Measurements from ENCODE around the gene ATP6V1B1. TPM values are rescaled to one million over a fixed set of nuclear protein-coding genes. Genes with fewer than 3 reads are reported as not detected.

Gene ATP6V1B1
- total and polyA plus RNA-seq, 2 of the 13 experiments (the other 11 are each of a cell fraction or from before 2014, with no cell fraction given) = 0.58 to 1.6 TPM

GRCh38 chr2:70994009-70994698 lies 58.5 kb downstream of the ATP6V1B1 start (continued):
- TF ChIP-seq HNRNPLL (IDR thresholded peaks at IDR 0.05; ENCODE audit: low read depth, low read length, poor library complexity, severe bottlenecking) (peak; percentile 9), ZFP36 (IDR thresholded peaks at IDR 0.05; ENCODE audit: borderline replicate concordance, low read depth, low read length, partially characterized antibody) (no peak), KAT7 (CRISPR knock-in tag; IDR thresholded peaks at IDR 0.05; ENCODE audit: borderline replicate concordance) (no peak), KDM5A (IDR thresholded peaks at IDR 0.05; ENCODE audit: borderline replicate concordance, low read length) (peak; percentile 37), TOE1 (CRISPR knock-in tag; IDR thresholded peaks at IDR 0.05) (no peak), PBX2 (CRISPR knock-in tag; IDR thresholded peaks at IDR 0.05) (no peak), ZBTB1 (CRISPR knock-in tag; IDR thresholded peaks at IDR 0.05; ENCODE audit: borderline replicate concordance) (no peak), ZNF343 (CRISPR knock-in tag; IDR thresholded peaks at IDR 0.05) (peak; percentile 71; the same call in 1 of the 2 replicates), TFE3 (CRISPR knock-in tag; IDR thresholded peaks at IDR 0.05) (no peak), ZNF737 (CRISPR knock-in tag; IDR thresholded peaks at IDR 0.05; ENCODE audit: borderline replicate concordance) (no peak), NFKBIZ (CRISPR knock-in tag; IDR thresholded peaks at IDR 0.05) (0 out of 2 replicates have a peak, but pooled peaks have one; percentile 7), ZNF512 (CRISPR knock-in tag; IDR thresholded peaks at IDR 0.05) (no peak), SNAPC2 (CRISPR knock-in tag; IDR thresholded peaks at IDR 0.05) (no peak), HNRNPK (IDR thresholded peaks at IDR 0.05; ENCODE audit: low read depth, low read length, poor library complexity, severe bottlenecking) (peak; percentile 69), ZC3H13 (CRISPR knock-in tag; IDR thresholded peaks at IDR 0.05) (0 out of 2 replicates have a peak, but pooled peaks have one; percentile 64), TERF1 (CRISPR knock-in tag; IDR thresholded peaks at IDR 0.05) (no peak), ZNF615 (CRISPR knock-in tag; IDR thresholded peaks at IDR 0.05; ENCODE audit: borderline replicate concordance) (no peak), ZNF777 (CRISPR knock-in tag; IDR thresholded peaks at IDR 0.05) (no peak), GZF1 (CRISPR knock-in tag; IDR thresholded peaks at IDR 0.05) (no peak), ZMYM4 (CRISPR knock-in tag; IDR thresholded peaks at IDR 0.05) (no peak), PCBP1 (IDR thresholded peaks at IDR 0.05; ENCODE audit: borderline replicate concordance, low read depth, low read length) (no peak)

All from HepG2 (cell line).